Ovary (tissue), 3 donors: ENCODE data around the gene SCAND1.

Source experiments
- EP300 ChIP-seq: sonication (generic); formaldehyde crosslinking; IDR thresholded peaks from one replicate; pipeline ENCODE4 v1.6.1; 2017; ENCODE audit warnings: antibody characterized with exemption
- POLR2A ChIP-seq: fragments of 450-650 bp; IDR thresholded peaks from one replicate; pipeline ENCODE4 v1.6.1; 2017; ENCODE audit warnings: antibody characterized with exemption, mild to moderate bottlenecking, moderate library complexity
- TF ChIP-seq, protein P1 (sequence below), 3 donors: fragments of 450-650 bp in 2 of 3; fragments of 200-600 bp in 1 of 3; IDR thresholded peaks; one replicate each; pipeline versions ENCODE4 v1.5.1 to v1.8.0; 2016 to 2022; ENCODE audit warnings: antibody characterized with exemption in 3 of 3, mild to moderate bottlenecking in 1 of 3
- donor health status: DM: no; HTN: no; CAD: no.

DNA sequence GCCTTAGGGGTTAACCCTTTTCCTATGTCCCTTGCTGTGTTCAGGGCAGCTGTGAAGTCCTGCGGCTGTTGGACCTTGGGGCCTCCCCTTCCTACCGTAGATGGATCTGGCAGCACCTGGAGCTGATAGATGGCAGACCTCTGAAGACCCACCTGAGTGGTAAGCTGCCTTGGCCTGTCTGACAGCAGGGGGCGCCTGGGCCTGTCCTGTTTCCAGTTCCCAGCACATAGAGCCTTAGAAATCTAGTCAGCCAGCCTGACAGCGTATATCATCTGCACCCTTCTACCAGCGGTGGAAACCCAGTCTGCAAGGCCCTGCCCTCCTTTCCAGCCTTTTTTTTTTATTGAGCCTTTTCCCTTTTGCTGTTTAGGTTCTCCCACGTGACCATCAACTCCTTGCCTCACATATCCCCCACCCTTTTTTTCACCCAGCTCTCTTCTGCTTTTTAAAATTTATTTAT lies 40.7 kb upstream of the SCAND1 start:
- TF ChIP-seq, protein P1, sequence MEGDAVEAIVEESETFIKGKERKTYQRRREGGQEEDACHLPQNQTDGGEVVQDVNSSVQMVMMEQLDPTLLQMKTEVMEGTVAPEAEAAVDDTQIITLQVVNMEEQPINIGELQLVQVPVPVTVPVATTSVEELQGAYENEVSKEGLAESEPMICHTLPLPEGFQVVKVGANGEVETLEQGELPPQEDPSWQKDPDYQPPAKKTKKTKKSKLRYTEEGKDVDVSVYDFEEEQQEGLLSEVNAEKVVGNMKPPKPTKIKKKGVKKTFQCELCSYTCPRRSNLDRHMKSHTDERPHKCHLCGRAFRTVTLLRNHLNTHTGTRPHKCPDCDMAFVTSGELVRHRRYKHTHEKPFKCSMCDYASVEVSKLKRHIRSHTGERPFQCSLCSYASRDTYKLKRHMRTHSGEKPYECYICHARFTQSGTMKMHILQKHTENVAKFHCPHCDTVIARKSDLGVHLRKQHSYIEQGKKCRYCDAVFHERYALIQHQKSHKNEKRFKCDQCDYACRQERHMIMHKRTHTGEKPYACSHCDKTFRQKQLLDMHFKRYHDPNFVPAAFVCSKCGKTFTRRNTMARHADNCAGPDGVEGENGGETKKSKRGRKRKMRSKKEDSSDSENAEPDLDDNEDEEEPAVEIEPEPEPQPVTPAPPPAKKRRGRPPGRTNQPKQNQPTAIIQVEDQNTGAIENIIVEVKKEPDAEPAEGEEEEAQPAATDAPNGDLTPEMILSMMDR (IDR thresholded peaks at IDR 0.05): peak; percentile 58 to 74 (median 64)
- TF ChIP-seq POLR2A (no peak), EP300 (no peak)
